Hypothalamus (tissue), 51 donors: Measurements from ENCODE around the gene ING1.
"Not testable (repeated sequence)": the region's sequence is repeated elsewhere in the genome, so short reads cannot be mapped to it uniquely, and the experiment has no call there.

ENCODE experiments used
- DNase-seq, 51 donors: peaks; one replicate each; lab custom pipeline; 2025; lab: John Stamatoyannopoulos, UW

Gene ING1

GRCh38 chr13:110714797-110715394 is 1.4 kb downstream of the ING1 start:
- peak in 45 of 51 donors; percentile 12 to 91 (median 63) for DNase-seq

- peak; percentile 78 to 100 (median 98) for DNase-seq
These were observed 2.1 kb downstream of the ING1 start for GRCh38 chr13:110715395-110716246.

GRCh38 chr13:110716247-110716515 is 2.7 kb downstream of the ING1 start:
- peak in 10 of 51 donors; percentile 16 to 54 (median 38) for DNase-seq

DNA sequence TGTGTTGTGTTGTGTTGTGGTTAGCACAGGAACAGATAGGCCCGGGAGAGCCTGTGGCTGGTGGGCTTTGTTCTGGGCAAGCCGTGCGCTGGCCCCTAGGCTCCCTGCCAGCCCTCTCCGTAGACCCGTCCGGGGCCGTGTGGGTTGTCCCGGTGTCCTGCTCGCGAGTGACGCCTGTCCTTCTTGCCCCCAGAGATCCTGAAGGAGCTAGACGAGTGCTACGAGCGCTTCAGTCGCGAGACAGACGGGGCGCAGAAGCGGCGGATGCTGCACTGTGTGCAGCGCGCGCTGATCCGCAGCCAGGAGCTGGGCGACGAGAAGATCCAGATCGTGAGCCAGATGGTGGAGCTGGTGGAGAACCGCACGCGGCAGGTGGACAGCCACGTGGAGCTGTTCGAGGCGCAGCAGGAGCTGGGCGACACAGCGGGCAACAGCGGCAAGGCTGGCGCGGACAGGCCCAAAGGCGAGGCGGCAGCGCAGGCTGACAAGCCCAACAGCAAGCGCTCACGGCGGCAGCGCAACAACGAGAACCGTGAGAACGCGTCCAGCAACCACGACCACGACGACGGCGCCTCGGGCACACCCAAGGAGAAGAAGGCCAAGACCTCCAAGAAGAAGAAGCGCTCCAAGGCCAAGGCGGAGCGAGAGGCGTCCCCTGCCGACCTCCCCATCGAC is 5.7 kb downstream of the ING1 start:
- DNase-seq, result no peak

- DNase-seq, result no peak
These were observed 9.5 kb downstream of the ING1 start for GRCh38 chr13:110722971-110723370.

- no peak for DNase-seq
These were observed 10.1 kb downstream of the ING1 start for GRCh38 chr13:110723598-110723997.

DNA sequence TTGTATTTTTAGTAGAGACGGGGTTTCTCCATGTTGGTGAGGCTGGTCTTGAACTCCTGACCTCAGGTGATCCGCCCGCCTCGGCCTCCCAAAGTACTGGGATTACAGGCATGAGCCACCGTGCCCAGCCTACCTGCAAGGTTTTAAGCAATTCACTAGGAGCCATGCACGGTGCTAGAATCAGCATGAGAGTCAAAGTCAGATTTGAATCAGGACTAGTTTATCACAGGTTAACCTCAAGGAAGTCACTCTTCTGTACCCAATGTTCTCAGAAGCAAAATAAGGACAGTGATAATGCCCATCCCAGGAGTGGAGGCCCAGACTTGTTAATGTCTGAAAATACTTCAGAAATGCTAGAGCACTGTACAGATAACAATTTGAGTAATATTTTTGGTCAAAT is 12.7 kb downstream of the ING1 start:
- DNase-seq, result not testable (repeated sequence)

DNA sequence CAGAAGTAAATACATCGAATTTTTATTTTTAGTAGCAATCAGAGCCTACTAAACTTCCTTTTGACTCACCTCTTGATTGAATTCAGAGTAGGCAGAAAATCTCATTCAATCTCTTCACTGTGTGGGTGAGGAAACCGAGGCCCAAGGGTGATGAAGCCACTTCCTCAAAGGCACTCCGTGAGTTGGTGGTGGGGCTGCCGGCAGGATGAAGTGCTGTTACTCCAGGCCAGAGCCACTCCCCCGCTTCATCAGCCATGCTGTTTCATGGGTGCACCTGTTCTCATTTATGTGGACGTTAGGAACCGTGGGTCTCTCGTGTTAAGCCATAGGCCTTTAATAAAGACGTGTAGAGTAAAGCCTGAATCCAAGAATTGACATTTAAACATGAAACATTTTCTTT is 13.2 kb downstream of the ING1 start:
- no peak for DNase-seq

DNA sequence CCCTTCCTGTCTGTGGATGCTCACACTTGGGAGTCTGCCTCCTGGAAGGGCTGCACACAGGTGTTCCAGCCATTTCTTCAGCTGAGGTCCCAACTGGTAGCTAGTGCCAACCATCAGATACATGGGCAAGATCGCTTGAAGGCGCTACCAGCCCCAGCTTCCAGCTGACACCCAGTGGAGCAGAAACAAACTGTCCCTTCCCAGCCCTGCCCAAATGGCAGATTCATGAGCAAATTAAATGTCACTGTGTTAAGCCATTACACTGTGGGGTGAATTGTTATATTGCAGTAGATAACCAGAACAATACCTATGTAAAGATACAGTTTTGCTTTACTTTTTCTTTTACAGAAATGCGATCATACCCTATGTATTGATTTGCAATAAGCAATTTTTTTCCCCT is 17.6 kb downstream of the ING1 start:
- DNase-seq, result no peak

GRCh38 chr13:110734561-110734960 is 21.1 kb downstream of the ING1 start:
- no peak for DNase-seq

GRCh38 chr13:110737555-110737954 is 24.1 kb downstream of the ING1 start:
- no peak for DNase-seq

DNA sequence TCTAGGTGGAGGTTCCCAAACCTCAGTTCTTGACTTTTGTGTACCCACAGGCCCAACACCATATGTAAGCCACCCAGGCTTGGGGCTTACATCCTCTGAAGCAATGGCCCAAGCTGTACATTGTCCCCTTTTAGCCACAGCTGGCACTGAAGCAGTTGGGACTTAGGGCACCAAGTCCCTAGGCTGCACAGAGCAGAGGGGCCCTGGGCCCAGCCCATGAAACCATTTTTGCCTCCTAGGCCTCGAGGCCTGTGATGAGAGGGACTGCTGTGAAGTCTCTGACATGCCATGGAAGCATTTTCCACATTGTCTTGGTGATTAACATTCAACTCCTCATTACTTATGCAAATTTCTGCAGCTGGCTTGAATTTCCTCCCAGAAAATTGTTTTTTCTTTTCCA is 30.2 kb downstream of the ING1 start:
- no peak for DNase-seq

GRCh38 chr13:110746438-110746837 is 32.9 kb downstream of the ING1 start:
- no peak for DNase-seq

DNA sequence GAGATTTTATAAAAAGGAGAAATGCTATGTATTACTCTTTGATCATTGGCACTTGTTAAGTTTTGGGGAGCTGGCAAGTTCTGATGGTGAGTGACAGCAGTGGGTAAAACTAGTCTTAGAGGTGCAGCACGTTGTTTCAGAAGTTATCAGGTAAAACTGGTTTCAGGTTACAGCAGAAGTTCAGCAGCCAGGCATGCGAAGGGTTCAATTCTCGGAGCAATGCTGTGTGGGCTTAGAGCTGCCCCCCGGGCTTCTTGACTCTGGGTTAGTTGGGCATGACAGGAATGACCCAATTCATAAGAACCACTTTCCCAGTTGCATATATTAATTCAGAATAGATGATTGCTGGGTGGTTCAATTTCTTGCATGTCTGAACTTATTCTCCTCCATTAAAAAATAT is 34.8 kb downstream of the ING1 start:
- no peak for DNase-seq

- DNase-seq, result no peak
These were observed 42.7 kb downstream of the ING1 start for GRCh38 chr13:110756219-110756631.

DNA sequence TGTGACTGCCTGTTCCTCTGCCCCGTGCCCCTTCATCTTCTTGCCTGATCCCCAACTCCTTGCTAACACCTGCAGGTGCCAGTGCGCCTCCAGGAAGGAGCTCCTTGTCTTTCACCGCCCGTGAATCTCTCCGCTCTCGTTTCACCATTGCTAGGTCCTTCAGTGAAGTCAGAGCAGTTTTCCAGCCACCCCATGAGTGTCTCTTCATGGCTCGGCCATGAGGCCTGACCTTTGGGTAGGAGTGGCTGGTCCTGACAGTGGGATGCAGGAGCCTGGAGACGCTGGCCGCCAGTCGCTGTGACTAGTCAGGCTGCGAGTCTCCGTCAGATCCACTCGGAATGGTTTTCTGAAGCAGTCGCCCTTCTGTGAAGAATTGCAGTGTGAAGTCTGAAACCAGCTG is 43.8 kb downstream of the ING1 start:
- no peak for DNase-seq

DNA sequence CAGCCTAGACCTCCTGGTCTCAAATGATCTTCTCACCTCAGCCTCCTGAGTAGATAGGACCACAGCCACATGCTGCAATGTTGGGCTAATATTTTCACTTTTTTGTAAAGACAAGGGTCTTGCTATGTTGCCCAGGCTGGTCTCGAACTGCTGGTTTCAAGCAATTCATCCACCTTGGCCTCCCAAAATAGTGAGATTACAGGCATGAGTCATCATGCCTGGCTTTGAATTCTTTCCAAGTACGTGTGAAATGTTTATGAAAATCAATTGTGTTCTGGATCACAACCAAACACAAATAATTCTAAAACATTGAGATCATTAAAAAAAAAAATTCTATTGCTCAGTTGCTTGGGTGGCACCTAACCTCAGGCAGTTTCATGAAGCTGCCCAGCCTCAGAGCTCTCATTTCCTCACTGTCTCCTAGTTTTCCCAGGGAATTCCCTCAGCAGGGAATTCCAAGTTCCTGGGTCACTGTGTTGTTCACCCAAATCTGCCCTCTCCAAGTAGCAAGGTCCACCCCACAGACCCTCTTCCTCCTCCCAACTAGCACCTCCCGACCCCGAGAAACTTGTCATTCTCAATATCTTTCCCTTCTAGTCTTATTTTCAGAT is 44.8 kb downstream of the ING1 start:
- no peak for DNase-seq

DNA sequence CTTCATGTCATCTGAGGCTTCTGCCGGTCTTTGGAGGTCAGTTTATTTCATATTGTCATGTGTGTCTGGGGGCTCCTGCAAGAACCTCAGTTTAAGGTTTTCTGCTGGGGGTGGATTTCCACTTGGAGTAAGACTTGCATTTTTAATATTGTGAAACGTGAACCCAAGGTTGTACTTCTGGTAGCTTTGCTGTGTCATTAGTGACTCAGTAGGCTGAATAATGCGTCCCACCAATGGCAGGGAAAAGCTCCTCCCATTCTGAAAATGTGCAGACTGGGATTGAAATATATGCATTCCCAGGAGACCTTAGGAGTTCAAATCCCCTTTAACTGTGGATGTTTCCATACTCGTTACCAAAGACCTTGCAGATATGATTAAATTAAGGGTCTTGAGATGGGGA is 46.2 kb downstream of the ING1 start:
- DNase-seq, result no peak

- DNase-seq, result no peak
These were observed 47.1 kb downstream of the ING1 start for GRCh38 chr13:110760611-110761010.

- DNase-seq, result no peak
These were observed 53.4 kb downstream of the ING1 start for GRCh38 chr13:110766671-110767430.

DNA sequence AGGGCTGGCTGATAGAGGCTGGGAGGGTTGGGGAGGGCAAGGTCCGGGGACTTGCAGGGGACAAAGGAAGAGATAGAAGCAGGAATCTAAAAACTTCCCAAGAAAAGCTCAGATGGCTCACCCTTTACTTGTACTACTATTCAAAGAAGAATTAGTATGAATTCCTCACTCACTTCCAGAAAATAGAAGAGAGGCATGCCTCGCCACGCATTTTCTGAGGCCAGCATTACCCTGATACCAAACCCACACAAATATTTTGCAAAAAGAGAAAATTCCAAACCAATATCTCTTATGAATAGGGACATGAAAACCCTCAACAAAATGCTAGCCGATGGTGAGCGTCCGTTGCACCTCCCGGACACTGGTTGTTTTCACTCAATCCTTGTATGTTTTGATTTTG is 54.0 kb downstream of the ING1 start:
- DNase-seq, result no peak
